GM18867 (cell line): Measurements from ENCODE around the gene SPATA31D1.
"Not testable (repeated sequence)": the region's sequence is repeated elsewhere in the genome, so short reads cannot be mapped to it uniquely, and the experiment has no call there.

ENCODE experiments used
- ATAC-seq: cut with Tn5 transposase; IDR thresholded peaks from one replicate; pipeline ENCODE4 v1.9.1; 2021; ENCODE audit warnings: mild to moderate bottlenecking, moderate library complexity; ENCODE audit not compliant: unreplicated experiment

The SPATA31D1 gene

GRCh38 chr9:81988472-81988871 lies at the start of gene SPATA31D1:
Gene SPATA31D1, plus strand, starts transcription at chr9:81988772. Its CDS starts 47 bp downstream, at chr9:81988819.
- not testable (repeated sequence) for ATAC-seq

GRCh38 chr9:81943393-81943792 lies 45.2 kb upstream of the SPATA31D1 start, which contains the start of gene SPATA31D3:
Gene SPATA31D3, plus strand, starts transcription at chr9:81943500. Its CDS starts 86 bp downstream, at chr9:81943586.
- ATAC-seq: not testable (repeated sequence)

- ATAC-seq: not testable (repeated sequence)
Observed at GRCh38 chr9:81948650-81949049, 39.9 kb upstream of the SPATA31D1 start.

DNA sequence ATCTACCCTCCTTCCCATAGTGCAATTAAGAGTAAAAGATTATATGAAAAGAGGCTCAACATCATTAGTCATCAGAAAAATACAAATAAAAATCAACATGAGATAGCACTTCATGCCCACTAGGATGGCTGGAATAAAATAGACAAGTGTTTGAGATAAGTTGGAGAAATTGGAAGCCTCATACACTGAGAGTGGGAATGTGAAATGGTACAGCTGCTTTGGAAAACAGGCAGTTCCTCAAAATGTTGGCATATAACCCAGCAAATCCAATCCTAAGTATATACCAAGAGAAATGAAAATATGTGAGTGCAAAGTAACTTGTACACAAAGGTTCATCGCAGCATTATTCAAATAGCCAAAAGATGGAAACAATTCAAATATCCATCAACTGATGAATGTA lies 35.5 kb upstream of the SPATA31D1 start:
- ATAC-seq: no peak

GRCh38 chr9:81955625-81956024 lies 32.9 kb upstream of the SPATA31D1 start:
- ATAC-seq: no peak

DNA sequence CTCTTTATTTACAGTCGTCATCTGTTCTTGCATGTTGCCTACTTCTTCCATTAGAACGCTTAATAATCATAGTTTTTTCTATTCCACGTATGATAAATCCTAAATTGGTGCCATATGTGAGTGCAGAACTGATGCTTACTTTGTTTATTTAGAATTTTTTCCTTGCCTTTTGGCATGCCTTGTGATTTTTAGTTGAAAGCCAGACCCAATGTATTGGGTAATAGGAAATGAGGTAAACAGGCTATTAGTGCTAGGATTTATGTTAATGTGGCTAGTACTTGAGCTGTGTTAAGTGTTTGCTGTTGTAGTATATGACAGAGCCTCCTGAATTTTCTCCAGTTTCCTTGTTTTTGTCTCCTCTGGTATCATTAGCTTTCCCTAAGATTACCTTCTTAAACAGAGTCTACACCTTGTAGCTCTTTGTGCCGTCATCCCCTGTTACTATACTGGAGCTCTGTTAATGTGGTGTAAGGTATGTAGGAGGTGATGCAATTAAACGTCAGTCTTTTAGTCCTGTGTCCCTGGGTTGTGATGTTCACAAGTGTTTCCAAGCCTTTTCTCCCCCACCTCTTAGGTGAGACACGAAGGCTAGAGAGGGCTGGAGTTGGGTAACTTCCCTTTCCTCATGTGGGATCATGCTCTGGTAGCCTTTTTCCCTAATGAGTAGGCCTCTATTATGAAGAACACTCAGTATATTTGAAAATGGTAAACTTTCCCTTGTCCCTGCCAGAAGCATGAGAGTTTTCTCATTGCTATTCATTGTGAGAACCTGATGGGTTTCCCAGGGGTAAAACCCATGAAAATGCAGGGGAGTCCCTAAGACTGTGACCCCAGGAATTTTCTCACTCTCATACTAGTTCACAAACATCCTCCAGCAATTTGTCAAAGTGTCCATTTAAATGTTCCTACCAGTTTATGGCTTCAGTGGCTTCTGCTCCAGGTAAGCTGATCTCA lies 24.1 kb upstream of the SPATA31D1 start:
- no peak for ATAC-seq

GRCh38 chr9:81968026-81968425 lies 20.5 kb upstream of the SPATA31D1 start:
- no peak for ATAC-seq

- no peak for ATAC-seq
Observed at GRCh38 chr9:81969971-81970370, 18.6 kb upstream of the SPATA31D1 start.

DNA sequence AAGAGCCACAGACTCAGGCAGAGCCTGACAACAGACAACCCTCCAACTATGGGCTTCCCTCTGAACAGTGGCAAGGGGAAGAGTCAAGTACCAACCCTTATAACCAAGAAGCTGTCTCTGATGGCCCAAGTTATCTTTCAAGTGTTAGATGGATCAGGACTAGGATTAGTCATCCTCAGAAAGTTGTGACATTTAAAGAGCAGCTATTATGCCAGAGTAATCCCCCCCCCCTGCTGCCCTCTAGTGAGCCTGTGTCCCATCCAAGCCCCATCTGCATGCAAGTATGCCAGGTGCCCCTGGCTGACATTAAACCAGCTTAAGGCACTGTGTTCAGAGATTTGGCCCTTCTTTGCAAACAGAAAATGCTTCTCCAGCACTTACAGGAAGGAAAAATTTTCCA lies 16.8 kb upstream of the SPATA31D1 start:
- ATAC-seq: no peak

- no peak for ATAC-seq
Observed at GRCh38 chr9:81974764-81975163, 13.8 kb upstream of the SPATA31D1 start.

GRCh38 chr9:81976351-81976750 lies 12.2 kb upstream of the SPATA31D1 start:
- ATAC-seq: no peak

DNA sequence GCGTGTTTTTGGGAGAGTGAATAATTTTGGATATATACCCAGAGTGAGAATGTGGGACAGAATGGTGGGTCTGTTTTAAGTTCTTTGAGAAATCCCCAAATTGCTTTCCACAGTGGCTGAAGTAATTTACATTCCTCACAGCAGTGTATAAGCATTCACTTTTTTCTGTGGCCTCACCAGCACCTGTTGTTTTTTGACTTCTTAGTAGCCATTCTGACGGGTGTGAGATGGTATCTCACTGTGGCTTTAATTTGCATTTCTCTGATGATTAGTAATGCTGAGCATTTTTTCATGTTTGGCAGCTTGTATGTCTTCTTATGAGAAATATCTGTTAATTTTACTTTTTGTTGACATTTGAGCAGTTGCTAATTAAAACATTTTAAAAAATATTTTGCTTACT lies 9.4 kb upstream of the SPATA31D1 start:
- peak; percentile 96 for ATAC-seq

- no peak for ATAC-seq
Observed at GRCh38 chr9:81980568-81980967, 8.0 kb upstream of the SPATA31D1 start.

DNA sequence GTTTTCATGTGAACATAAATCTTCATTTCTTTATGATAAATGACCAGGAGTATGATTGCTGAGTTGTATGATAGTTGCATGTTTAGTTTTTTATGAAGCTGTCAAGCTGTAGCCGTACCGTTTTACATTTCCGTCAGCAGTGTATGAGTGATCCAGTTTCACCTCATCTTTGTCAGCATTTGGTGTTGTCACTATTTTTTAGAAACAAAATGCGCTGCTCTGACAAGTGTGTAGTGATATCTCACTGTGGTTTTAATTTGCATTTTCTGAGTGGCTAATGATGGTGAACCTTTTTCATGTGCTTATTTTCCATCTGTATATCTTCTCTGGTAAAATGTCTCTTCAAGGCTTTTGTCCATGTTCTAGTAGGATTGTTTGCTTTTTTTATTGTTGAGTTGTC lies 6.7 kb upstream of the SPATA31D1 start:
- ATAC-seq: peak; percentile 41

- ATAC-seq: no peak
Observed at GRCh38 chr9:81984928-81985327, 3.6 kb upstream of the SPATA31D1 start.

DNA sequence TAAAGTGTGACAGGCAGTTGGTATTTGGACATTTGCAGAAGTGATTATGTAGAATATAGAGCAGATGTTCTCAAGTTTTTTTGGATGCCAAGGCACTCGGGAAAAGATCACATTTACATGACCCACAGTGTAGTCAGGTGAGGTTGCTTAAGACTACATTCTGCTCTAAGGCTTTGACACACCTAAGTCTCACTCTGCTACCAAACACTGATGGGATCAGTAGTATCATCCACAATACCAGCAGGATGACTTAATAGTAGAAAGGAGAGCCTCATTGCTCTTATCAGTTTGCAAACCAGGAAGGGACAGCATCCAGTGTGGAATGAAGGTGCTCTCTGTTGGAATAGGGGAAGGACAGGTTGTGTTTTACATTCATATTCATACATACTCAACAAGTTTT lies 2.5 kb upstream of the SPATA31D1 start:
- no peak for ATAC-seq

- no peak for ATAC-seq
Observed at GRCh38 chr9:81989700-81990099, 1.1 kb downstream of the SPATA31D1 start.

DNA sequence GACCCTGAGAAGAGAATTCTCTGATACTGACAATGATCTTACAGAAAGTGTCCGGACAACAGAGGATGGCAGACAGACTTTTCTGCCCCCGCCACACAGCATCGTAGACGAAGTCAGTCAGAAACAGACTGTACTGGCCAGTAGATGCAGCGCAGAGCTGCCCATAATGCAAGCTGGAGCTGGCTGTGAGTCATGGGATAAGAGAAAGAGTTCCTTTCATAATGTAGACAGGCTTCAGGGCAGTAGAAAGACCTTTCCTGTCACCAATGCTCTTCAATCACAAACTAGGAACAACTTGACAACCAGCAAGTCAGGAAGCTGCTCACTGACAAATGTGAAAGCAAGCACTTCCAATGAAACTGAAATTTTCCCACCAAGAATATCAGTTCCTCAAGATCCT lies 5.1 kb downstream of the SPATA31D1 start:
- no peak for ATAC-seq

- no peak for ATAC-seq
Observed at GRCh38 chr9:81999806-82000205, 11.2 kb downstream of the SPATA31D1 start.

DNA sequence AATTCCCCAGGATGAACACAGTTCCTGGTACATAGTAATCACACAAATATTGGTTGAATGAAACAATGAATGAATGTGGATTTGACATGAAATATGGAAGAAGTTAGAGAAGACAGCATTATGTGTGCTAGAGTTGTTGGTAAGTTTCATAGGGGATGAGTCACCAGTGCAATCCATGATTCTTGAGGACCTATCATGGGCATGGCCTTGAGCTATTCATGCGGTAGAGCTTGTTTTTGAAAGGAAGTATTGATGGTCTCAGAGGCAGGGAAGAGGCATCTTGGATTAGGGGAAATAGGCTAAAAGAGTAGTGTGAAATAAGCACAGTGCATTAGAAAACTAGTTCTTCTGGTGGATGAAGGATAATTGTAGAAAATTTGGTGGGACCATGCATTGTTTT lies 22.1 kb downstream of the SPATA31D1 start:
- ATAC-seq: no peak

GRCh38 chr9:82011133-82011532 lies 22.6 kb downstream of the SPATA31D1 start:
- no peak for ATAC-seq

- ATAC-seq: no peak
Observed at GRCh38 chr9:82012276-82012675, 23.7 kb downstream of the SPATA31D1 start.
